Measurements from ENCODE around the gene KCNJ6.
A peak's percentile ranks its signal among the peaks of the same experiment; 100 is the strongest.

KCNJ6 gene

DNA sequence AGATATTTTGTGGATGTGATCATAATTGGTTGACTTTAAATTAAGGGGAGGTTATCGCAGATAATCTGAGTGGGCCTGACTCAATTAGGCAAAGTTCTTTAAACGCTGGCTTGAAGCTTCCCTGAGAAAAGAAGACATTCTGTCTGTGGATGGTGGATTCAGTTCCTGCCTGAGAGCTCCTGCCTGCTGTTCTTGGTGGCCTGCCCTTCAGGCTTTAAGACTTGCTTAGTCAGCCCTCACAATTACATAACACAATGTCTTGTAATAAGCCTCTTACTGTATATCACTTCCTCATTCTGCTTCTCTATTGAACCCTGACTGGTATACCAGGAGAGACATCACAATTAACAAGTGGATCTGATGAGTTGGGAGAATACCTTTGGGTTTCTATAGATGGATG is 50.2 kb downstream of the KCNJ6 start:
- DNase-seq = peak in 1 of 56 donors; percentile 13

DNA sequence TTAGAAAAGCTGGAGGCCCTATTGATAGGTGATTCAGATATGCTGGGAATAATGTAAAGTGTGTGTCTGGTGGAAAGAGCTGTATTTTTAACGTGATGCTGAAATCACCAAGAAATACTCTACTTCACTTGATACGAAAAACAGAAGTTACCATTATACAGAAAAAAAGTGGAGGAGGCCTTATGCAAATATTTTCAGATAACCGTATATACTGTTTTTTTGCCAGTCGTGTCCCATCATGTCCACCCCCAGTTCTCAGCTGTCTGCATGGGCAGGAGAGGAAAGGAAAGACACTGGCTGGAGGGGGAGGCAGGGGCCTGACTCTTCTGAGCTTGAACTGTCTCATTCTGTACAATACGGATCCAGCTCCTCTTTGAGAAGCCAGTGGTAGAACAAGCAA is 51.1 kb downstream of the KCNJ6 start:
- DNase-seq = no peak

DNA sequence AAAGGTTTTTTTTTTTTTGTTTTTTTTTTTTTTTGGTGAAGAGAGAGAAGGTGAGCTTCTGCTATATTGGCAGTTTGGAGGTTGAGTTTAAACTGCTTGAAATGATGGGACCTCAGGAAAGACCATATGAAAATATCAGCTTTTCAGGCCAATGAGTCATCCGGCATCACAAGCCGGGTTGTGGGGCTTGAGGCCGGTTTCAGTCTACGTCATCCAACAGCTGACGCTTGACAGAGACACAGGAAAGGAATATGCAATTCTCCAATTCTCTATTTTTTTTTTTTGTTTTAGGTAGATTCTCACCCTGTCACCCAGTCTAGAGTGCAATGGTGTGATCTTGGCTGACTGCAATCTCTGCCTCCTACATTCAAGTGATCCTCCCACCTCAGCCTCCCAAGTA is 52.4 kb downstream of the KCNJ6 start:
- DNase-seq = no peak

- DNase-seq = peak in 1 of 56 donors; percentile 6
These were observed 53.7 kb downstream of the KCNJ6 start for GRCh38 chr21:37862536-37862935.

- DNase-seq = no peak
These were observed 54.7 kb downstream of the KCNJ6 start for GRCh38 chr21:37861561-37861960.

DNA sequence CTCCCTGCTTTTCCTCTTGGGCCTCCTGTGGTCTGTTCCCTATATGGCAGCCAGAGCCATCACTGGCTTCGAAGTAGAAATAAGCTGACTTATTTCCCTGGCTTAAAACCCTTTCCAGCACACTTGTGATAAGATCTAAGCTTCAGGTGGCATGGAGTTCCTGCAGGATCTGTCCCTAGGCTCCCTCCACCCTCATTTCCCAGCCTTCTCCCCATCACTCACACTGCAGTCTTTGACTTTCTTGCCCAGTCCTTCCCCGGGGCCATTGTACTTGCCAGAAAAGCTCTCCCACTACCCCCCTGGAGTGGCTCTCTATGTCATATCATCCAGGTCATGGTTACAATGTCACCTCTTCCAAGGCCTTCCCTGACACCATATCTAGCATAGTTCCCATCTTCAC is 55.8 kb downstream of the KCNJ6 start:
- no peak for DNase-seq

GRCh38 chr21:37855647-37856625 is 60.3 kb downstream of the KCNJ6 start:
- no peak for DNase-seq

GRCh38 chr21:37855271-37855646 is 61.0 kb downstream of the KCNJ6 start:
- no peak for DNase-seq

DNA sequence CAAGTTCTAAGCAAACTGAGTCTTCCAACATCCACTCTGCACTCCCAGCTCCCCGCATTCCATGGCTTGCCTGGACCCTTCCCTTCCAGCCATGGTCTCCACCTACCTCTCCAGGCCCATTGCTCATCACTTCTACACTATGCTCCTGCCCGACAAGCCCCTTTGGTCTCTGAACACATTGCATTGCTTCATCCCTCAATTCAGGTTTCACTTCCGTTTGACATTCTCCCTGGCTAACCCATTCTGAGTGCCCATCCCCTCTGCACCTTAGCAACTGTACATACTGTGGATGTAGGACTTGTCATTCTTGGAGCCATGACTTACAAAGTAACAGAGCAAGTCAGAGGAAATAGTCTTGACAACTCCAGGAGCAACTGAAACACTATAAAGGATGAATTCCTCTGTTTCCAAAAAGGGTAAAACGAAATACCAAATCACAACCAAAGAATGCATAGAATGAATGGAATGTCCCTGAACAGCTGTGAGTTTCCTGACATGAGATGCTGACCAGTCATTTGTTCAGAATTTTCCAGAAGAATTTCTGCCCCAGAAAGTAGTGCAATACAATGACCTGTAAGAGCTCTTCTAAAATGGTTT is 66.7 kb downstream of the KCNJ6 start:
- no peak for DNase-seq

- DNase-seq = no peak
These were observed 67.4 kb downstream of the KCNJ6 start for GRCh38 chr21:37848721-37849490.

- no peak for DNase-seq
These were observed 70.7 kb downstream of the KCNJ6 start for GRCh38 chr21:37845535-37845934.

DNA sequence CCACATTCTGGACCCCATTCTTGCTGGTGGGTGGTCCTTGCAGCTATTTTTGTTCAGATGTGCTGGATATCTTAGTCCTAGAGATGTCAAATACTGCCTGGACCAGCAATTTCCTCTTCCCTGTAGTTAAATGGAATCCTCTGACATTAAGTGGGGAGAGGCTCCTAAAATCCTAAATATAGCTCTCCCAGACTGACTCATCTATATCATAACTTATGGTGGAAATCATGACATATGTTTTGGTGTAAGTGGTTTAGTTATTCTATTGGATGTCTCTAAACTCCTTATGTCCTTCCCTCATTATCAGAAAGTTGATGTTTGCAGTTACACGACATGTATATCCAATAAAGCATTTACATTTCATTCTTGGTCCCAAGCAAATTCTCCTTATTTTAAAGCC is 73.1 kb downstream of the KCNJ6 start:
- DNase-seq = no peak

DNA sequence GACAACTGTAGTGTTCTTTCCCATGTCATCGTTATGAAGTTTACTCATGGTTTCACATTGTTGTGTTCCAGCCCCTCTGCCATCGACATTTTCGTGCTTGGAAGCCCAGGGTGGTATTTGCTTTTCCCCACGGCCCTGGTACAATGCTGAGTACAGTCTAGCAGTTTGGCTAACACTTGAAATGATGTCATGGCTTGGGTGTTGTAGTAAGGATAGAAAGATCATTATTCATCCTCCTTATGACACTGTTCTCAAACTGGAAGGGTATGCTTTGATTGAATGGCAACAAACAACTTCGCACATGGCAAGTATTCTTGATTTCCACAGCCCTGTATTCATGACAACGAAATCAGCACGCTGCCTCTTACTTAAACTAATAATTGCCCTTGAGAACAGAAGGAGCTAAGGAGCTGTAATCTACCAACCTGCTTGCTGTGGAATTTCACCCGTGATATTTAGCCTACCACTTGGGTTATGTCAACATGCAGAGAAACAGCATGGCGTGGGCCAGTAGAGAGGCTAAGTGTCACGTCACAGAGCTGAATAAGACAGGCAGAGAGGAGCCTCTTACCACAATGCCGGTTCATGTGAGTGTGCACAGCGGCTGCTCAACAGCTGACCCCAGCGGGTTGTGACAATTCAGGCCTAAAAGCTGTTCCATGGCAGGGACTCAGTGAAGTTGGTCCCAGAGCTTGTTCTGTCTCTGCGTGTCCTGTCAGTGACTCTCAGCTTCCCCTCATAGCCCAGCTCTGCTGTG is 73.9 kb downstream of the KCNJ6 start:
- DNase-seq = no peak

DNA sequence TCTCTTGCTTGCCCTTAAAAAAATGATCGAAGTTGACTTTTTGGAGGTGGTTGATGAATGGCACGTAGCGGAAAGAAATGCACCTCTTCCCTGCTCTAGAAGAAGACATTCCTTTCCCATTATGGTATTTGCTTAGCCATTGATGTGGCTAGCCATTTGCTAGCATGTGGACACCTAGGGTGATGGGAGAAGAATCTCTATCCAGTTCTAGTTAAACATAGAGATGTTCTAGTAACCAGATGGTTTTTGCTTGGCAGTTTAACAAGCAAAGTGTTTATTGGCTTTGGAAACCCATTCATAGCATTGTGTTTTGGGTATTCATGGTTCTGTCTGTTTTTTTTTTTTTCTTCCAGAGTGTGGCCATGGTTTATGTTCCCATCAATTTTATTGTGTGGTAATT is 78.9 kb downstream of the KCNJ6 start:
- DNase-seq = no peak

DNA sequence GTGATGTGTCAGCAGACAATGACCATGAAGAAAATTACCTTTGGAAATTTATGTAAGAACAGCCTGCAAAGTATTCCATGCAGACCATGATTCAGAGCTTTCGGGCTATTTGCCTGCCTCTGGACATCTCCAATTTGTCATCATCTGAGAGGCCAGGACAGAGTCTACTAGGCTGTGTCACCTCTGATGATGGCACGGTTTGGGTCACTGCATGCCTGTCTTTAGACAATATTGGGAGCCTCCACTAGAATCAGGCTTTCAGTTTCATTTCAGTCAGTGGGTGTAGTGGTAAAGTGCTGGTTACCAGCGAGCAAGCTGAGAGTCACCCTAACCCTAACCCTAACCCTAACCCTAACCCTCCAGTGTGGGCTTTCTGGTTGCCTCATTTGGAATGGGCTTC is 80.8 kb downstream of the KCNJ6 start:
- DNase-seq = no peak

DNA sequence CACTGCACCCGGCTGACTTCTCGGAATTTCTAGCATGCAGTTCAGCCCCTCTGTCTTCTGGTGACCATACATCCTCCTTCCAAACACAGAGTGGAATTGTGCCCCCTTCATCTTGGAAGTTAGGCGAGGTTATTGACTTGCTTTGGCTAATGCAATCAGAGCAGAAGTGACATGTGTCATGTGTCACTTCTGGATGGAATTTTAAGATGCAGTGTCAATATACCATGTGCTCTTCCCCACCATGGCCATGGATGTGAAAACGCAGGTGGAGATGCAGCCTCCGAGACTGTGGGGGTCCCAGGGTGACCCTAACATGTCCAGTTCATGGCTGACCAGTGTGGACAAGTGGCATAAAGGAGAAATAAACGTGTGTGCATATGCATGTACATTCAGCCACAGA is 83.0 kb downstream of the KCNJ6 start:
- DNase-seq = no peak

- DNase-seq = peak in 1 of 56 donors; percentile 9
These were observed 86.8 kb downstream of the KCNJ6 start for GRCh38 chr21:37829447-37829846.

- DNase-seq = no peak
These were observed 87.3 kb downstream of the KCNJ6 start for GRCh38 chr21:37828991-37829390.

DNA sequence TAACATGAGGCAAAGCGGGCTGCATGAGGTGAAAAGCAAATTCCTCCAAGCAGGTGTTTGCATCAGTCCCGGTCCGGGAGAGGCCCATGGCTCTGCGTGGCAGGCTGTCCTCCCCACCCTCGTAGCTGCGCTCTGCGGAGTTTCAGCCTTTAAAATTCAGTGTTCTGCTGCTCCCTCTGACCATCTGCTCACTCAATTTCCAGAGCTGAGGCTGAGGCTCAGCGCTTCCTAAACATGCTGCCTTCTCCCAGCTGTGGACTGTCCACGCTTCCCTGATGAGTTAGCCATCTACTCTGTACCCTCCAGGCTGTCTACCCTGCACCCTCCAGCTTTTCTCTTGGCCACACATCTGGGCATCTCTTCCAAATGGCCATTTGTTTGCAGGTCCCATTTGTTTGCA is 87.7 kb downstream of the KCNJ6 start:
- DNase-seq = peak in 3 of 56 donors; percentile 1 to 26 (median 11)

DNA sequence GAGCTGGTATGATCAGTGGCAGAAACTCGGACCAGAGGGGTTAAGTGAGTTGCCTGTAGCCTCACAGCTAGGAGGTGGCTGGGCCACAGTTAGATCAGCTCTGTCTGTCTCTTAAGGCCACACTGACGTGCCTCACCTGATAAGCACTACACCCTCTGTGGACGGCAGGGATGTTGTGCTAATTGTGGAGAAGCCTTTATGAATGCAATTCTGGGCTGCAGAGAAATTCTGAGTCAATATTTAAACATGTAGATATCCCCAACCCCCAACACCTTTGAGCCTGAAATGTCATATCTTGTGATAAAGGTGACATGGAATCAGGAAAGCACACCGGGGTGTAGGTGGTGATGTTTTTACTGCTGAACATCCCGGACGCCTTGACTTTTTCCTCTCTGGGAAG is 88.3 kb downstream of the KCNJ6 start:
- no peak for DNase-seq

GRCh38 chr21:37821786-37822450 is 94.3 kb downstream of the KCNJ6 start:
- DNase-seq = no peak
